GM12878 (cell line): ENCODE results near the gene CTDP1. TPM values are rescaled to one million over a fixed set of nuclear protein-coding genes. Genes with fewer than 3 reads are reported as not detected.

ENCODE experiments used
- ASH2L ChIP-seq: fragments of 300-600, 200-600 bp; sonication (generic); IDR thresholded peaks from 2 replicates; pipeline ENCODE4 v1.6.1; 2017; ENCODE audit warnings: low read depth, mild to moderate bottlenecking, borderline replicate concordance
- ATF7 ChIP-seq: fragments of 450-650 bp; IDR thresholded peaks from 2 replicates; pipeline ENCODE4 v1.6.1; 2016; ENCODE audit warnings: low read depth, mild to moderate bottlenecking
- BACH1 ChIP-seq: fragments of 450-650 bp; IDR thresholded peaks from 2 replicates; pipeline ENCODE4 v1.6.1; 2017; ENCODE audit warnings: mild to moderate bottlenecking, borderline replicate concordance
- DPF2 ChIP-seq: fragments of 450-650 bp; IDR thresholded peaks from 2 replicates; pipeline ENCODE4 v1.6.1; 2017; ENCODE audit warnings: mild to moderate bottlenecking
- FOXK2 ChIP-seq: fragments of 450-650 bp; IDR thresholded peaks from 2 replicates; pipeline ENCODE4 v1.6.1; 2017; ENCODE audit warnings: mild to moderate bottlenecking, moderate library complexity
- GABPA ChIP-seq: IDR thresholded peaks from 2 replicates; pipeline ENCODE4 v1.6.1; 2014; ENCODE audit warnings: antibody characterized with exemption, low read depth, mild to moderate bottlenecking, inconsistent platforms
- HDAC6 ChIP-seq: fragments of 200-600 bp; sonication (generic); IDR thresholded peaks from one replicate; pipeline ENCODE4 v1.8.0; 2017; ENCODE audit warnings: antibody characterized with exemption; ENCODE audit not compliant: unreplicated experiment
- IKZF1 ChIP-seq: fragments of 450-650 bp; conservative IDR thresholded peaks from 2 replicates; pipeline ENCODE4 v1.6.1; 2017; ENCODE audit warnings: antibody characterized with exemption, mild to moderate bottlenecking
- PAX5 ChIP-seq: IDR thresholded peaks from 2 replicates; pipeline ENCODE4 v1.6.1; 2011; ENCODE audit warnings: low read depth, low read length, borderline replicate concordance
- PML ChIP-seq: IDR thresholded peaks from 2 replicates; pipeline ENCODE4 v1.6.1; 2012; ENCODE audit warnings: low read length, inconsistent platforms
- POU2F2 ChIP-seq: IDR thresholded peaks from 3 replicates; pipeline ENCODE4 v1.6.1; 2011; ENCODE audit warnings: low read depth, mild to moderate bottlenecking, low read length, borderline replicate concordance
- RAD51 ChIP-seq: fragments of 450-650 bp; IDR thresholded peaks from 2 replicates; pipeline ENCODE4 v1.6.1; 2016; ENCODE audit warnings: moderate library complexity, mild to moderate bottlenecking, inconsistent platforms
- RELA ChIP-seq: fragments of 450-650 bp; IDR thresholded peaks from 2 replicates; pipeline ENCODE4 v1.8.0; 2014; ENCODE audit warnings: borderline replicate concordance; ENCODE audit not compliant: partially characterized antibody
- SPI1 ChIP-seq: IDR thresholded peaks from 2 replicates; pipeline ENCODE4 v1.6.1; 2011; ENCODE audit warnings: low read depth, mild to moderate bottlenecking, low read length, moderate library complexity, borderline replicate concordance; ENCODE audit not compliant: insufficient read depth
- ZBED1 ChIP-seq: IDR thresholded peaks from 2 replicates; pipeline ENCODE4 v1.6.1; 2016; ENCODE audit warnings: borderline replicate concordance
- ZNF384 ChIP-seq: IDR thresholded peaks from 2 replicates; pipeline ENCODE4 v1.6.1; 2012; ENCODE audit warnings: low read depth, mild to moderate bottlenecking, low read length, improper control_type of control experiment, borderline replicate concordance
- polyA plus RNA-seq, 11 experiments: library from polyadenylated mRNA; depleted of rRNA in 4 of 11; unstranded in 6 of 11; stranded (reverse) in 5 of 11; fragments of >200 nt; fragmentation: Nextera tagmentation in 4 of 11; fragmentation: Illumina TruSeq in 1 of 11; extraction: Ambion mirVana in 4 of 11; extraction: Trizol in 1 of 11; gene quantifications; 1 replicate in 1 of 11; 2 replicates in 10 of 11; pipeline versions ENCODE4 v1.2.1 to v1.2.3, GENCODE V29; 2011 to 2016; ENCODE audit warnings: inconsistent platforms in 2 of 11, missing spikeins in 2 of 11, low read depth in 1 of 11
- total RNA-seq, 4 experiments: library from RNA; depleted of rRNA in 3 of 4; stranded (reverse); fragments of >200 nt in 3 of 4; fragmentation: Illumina TruSeq in 1 of 4; extraction: Trizol in 1 of 4; gene quantifications; 2 replicates each; pipeline versions ENCODE4 v1.2.1 to v1.2.3, GENCODE V29; 2013 to 2021
- TF ChIP-seq, protein P1 (sequence below): fragments of 450-650 bp; IDR thresholded peaks from 2 replicates; pipeline ENCODE4 v1.6.1; 2016; ENCODE audit warnings: mild to moderate bottlenecking
- TF ChIP-seq, protein P2 (sequence below): IDR thresholded peaks from 2 replicates; pipeline ENCODE4 v1.6.1; 2011; ENCODE audit warnings: borderline replicate concordance, low read depth, mild to moderate bottlenecking, moderate library complexity, mixed read lengths, low read length; ENCODE audit not compliant: insufficient read depth; ENCODE audit errors: extremely low read length
- TF ChIP-seq, protein P3 (sequence below): IDR thresholded peaks from 2 replicates; pipeline ENCODE4 v1.6.1; 2012; ENCODE audit warnings: low read length, inconsistent platforms
- TF ChIP-seq, protein P4 (sequence below): IDR thresholded peaks from 2 replicates; pipeline ENCODE4 v1.6.1; 2011; ENCODE audit warnings: low read depth, mild to moderate bottlenecking, low read length, moderate library complexity, borderline replicate concordance; ENCODE audit errors: extremely low read depth
- TF ChIP-seq, protein P5 (sequence below), 3 experiments: IDR thresholded peaks in 2 of 3; conservative IDR thresholded peaks in 1 of 3; 2 replicates each; pipeline ENCODE4 v1.5.1; 2011; ENCODE audit warnings: low read depth in 3 of 3, low read length in 3 of 3, mild to moderate bottlenecking in 3 of 3, control low read depth in 2 of 3, moderate library complexity in 2 of 3, inconsistent platforms in 1 of 3, mixed read lengths in 1 of 3; ENCODE audit not compliant: control insufficient read depth in 2 of 3, insufficient read depth in 1 of 3; ENCODE audit errors: extremely low read depth in 1 of 3
- TF ChIP-seq, protein P6 (sequence below): fragments of 450-650 bp; IDR thresholded peaks from 2 replicates; pipeline ENCODE4 v1.6.1; 2016; ENCODE audit warnings: mild to moderate bottlenecking

Gene CTDP1
- total and polyA plus RNA-seq, 10 of the 15 experiments (the other 5 are each of a cell fraction or from before 2014, with no cell fraction given): 0.32 to 31.3 (median 8.8) TPM

DNA sequence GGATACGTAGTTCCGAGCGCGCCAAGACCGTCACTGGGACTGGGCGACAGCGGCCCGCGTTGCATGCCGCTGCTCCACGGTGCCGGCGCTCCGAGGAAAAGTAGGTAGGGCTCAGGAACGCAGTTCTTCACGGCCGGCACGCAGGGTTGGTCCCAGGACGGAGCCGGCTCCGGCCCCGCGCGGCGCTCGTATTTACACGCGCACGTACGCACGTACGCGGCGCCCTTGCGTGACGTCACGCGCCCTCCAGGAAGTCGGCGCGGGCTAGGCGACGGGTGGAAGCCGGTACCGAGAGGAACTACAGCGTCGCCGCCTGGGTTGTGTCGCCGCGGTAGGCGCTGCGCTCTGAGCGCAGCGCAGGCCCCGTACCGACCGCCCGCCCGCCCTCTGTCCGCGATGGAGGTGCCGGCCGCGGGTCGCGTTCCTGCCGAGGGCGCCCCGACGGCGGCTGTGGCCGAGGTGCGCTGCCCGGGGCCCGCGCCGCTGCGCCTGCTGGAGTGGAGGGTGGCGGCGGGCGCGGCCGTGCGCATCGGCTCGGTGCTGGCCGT is at the start of gene CTDP1 (continued):
- TF ChIP-seq, protein P1, sequence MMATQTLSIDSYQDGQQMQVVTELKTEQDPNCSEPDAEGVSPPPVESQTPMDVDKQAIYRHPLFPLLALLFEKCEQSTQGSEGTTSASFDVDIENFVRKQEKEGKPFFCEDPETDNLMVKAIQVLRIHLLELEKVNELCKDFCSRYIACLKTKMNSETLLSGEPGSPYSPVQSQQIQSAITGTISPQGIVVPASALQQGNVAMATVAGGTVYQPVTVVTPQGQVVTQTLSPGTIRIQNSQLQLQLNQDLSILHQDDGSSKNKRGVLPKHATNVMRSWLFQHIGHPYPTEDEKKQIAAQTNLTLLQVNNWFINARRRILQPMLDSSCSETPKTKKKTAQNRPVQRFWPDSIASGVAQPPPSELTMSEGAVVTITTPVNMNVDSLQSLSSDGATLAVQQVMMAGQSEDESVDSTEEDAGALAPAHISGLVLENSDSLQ: peak; percentile 80
- TF ChIP-seq RELA (peak; percentile 54), SPI1 (0 out of 2 replicates have a peak, but pooled peaks have one; percentile 5), FOXK2 (peak; percentile 84), ZBED1 (no peak), ZNF384 (no peak), PAX5 (no peak), IKZF1 (peak; percentile 100), PML (no peak; the same call in 1 of the 2 replicates), ATF7 (peak; percentile 72), RAD51 (no peak), ASH2L (0 out of 2 replicates have a peak, but pooled peaks have one; percentile 73), HDAC6 (peak; percentile 65), POU2F2 (no peak; the same call in 2 of the 3 replicates), BACH1 (0 out of 2 replicates have a peak, but pooled peaks have one; percentile 9), GABPA (peak; percentile 75), DPF2 (peak; percentile 78; the same call in 1 of the 2 replicates)
- TF ChIP-seq, protein P2, sequence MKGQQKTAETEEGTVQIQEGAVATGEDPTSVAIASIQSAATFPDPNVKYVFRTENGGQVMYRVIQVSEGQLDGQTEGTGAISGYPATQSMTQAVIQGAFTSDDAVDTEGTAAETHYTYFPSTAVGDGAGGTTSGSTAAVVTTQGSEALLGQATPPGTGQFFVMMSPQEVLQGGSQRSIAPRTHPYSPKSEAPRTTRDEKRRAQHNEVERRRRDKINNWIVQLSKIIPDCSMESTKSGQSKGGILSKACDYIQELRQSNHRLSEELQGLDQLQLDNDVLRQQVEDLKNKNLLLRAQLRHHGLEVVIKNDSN: no peak
- TF ChIP-seq, protein P3, sequence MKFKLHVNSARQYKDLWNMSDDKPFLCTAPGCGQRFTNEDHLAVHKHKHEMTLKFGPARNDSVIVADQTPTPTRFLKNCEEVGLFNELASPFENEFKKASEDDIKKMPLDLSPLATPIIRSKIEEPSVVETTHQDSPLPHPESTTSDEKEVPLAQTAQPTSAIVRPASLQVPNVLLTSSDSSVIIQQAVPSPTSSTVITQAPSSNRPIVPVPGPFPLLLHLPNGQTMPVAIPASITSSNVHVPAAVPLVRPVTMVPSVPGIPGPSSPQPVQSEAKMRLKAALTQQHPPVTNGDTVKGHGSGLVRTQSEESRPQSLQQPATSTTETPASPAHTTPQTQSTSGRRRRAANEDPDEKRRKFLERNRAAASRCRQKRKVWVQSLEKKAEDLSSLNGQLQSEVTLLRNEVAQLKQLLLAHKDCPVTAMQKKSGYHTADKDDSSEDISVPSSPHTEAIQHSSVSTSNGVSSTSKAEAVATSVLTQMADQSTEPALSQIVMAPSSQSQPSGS: no peak
- TF ChIP-seq, protein P4, sequence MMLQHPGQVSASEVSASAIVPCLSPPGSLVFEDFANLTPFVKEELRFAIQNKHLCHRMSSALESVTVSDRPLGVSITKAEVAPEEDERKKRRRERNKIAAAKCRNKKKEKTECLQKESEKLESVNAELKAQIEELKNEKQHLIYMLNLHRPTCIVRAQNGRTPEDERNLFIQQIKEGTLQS: peak; percentile 70; the same call in 1 of the 2 replicates
- TF ChIP-seq, protein P5, sequence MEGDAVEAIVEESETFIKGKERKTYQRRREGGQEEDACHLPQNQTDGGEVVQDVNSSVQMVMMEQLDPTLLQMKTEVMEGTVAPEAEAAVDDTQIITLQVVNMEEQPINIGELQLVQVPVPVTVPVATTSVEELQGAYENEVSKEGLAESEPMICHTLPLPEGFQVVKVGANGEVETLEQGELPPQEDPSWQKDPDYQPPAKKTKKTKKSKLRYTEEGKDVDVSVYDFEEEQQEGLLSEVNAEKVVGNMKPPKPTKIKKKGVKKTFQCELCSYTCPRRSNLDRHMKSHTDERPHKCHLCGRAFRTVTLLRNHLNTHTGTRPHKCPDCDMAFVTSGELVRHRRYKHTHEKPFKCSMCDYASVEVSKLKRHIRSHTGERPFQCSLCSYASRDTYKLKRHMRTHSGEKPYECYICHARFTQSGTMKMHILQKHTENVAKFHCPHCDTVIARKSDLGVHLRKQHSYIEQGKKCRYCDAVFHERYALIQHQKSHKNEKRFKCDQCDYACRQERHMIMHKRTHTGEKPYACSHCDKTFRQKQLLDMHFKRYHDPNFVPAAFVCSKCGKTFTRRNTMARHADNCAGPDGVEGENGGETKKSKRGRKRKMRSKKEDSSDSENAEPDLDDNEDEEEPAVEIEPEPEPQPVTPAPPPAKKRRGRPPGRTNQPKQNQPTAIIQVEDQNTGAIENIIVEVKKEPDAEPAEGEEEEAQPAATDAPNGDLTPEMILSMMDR (IDR thresholded peaks at IDR 0.05 in 2 of 3, conservative IDR thresholded peaks at IDR 0.05 in 1 of 3; ENCODE audit: control insufficient read depth in 2 of 3, extremely low read depth in 1 of 3, insufficient read depth in 1 of 3, low read depth in 3 of 3, low read length in 3 of 3): 0 out of 6 replicates have a peak, but pooled peaks of 1 of the 3 experiments have one; percentile 0
- TF ChIP-seq, protein P6, sequence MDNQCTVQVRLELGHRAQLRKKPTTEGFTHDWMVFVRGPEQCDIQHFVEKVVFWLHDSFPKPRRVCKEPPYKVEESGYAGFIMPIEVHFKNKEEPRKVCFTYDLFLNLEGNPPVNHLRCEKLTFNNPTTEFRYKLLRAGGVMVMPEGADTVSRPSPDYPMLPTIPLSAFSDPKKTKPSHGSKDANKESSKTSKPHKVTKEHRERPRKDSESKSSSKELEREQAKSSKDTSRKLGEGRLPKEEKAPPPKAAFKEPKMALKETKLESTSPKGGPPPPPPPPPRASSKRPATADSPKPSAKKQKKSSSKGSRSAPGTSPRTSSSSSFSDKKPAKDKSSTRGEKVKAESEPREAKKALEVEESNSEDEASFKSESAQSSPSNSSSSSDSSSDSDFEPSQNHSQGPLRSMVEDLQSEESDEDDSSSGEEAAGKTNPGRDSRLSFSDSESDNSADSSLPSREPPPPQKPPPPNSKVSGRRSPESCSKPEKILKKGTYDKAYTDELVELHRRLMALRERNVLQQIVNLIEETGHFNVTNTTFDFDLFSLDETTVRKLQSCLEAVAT: no peak
